HepG2 (cell line): ENCODE data around the gene CNTD1. TPM values are rescaled to one million over a fixed set of nuclear protein-coding genes. Genes with fewer than 3 reads are reported as not detected.

Source experiments
- ARNT2 ChIP-seq: sonication (generic); formaldehyde crosslinking; IDR thresholded peaks from 2 replicates; pipeline ENCODE4 v1.8.0; 2022; ENCODE audit warnings: mild to moderate bottlenecking, low read depth, missing genetic modification reagents, moderate library complexity
- DR1 ChIP-seq: sonication (generic); formaldehyde crosslinking; IDR thresholded peaks from 2 replicates; pipeline ENCODE4 v1.8.0; 2021; ENCODE audit warnings: mild to moderate bottlenecking, missing genetic modification reagents, inconsistent platforms
- GATAD2A ChIP-seq: IDR thresholded peaks from 2 replicates; pipeline ENCODE4 v1.6.1; 2016
- HIVEP1 ChIP-seq: sonication (generic); formaldehyde crosslinking; IDR thresholded peaks from 2 replicates; pipeline ENCODE4 v1.4.0; 2020; ENCODE audit warnings: mild to moderate bottlenecking, missing genetic modification reagents
- HMG20A ChIP-seq: IDR thresholded peaks from 2 replicates; pipeline ENCODE4 v1.6.1; 2016; ENCODE audit warnings: borderline replicate concordance
- HNRNPH1 ChIP-seq: fragments of 200-400 bp; formaldehyde crosslinking; optimal IDR thresholded peaks from 2 replicates; pipeline ENCODE3; 2017; ENCODE audit warnings: mild to moderate bottlenecking, low read depth, low read length
- MYC ChIP-seq: sonication (generic); formaldehyde crosslinking; IDR thresholded peaks from 2 replicates; pipeline ENCODE4 v1.9.0; 2021; ENCODE audit warnings: missing genetic modification reagents, borderline replicate concordance
- NFKBIZ ChIP-seq: IDR thresholded peaks from 2 replicates; pipeline ENCODE4 v1.6.1; 2018; ENCODE audit warnings: missing genetic modification reagents, missing compliant biosample characterization
- ONECUT2 ChIP-seq: sonication (generic); formaldehyde crosslinking; IDR thresholded peaks from 2 replicates; pipeline ENCODE4 v1.4.0; 2020; ENCODE audit warnings: missing genetic modification reagents
- REPIN1 ChIP-seq: sonication (generic); formaldehyde crosslinking; IDR thresholded peaks from 2 replicates; pipeline ENCODE4 v1.8.0; 2022; ENCODE audit warnings: missing genetic modification reagents, low read depth, mild to moderate bottlenecking, borderline replicate concordance
- RFX1 ChIP-seq: fragments of 450-650 bp; IDR thresholded peaks from 2 replicates; pipeline ENCODE4 v1.6.1; 2017
- SAP130 ChIP-seq: IDR thresholded peaks from 2 replicates; pipeline ENCODE4 v1.6.1; 2016; ENCODE audit warnings: low read depth
- STAT5B ChIP-seq: sonication (generic); formaldehyde crosslinking; IDR thresholded peaks from 2 replicates; pipeline ENCODE4 v1.4.0; 2020; ENCODE audit warnings: missing genetic modification reagents
- THYN1 ChIP-seq: sonication (generic); formaldehyde crosslinking; IDR thresholded peaks from 2 replicates; pipeline ENCODE4 v1.8.1; 2023; ENCODE audit warnings: low read depth, mild to moderate bottlenecking, moderate library complexity, missing genetic modification reagents, borderline replicate concordance
- ZFP1 ChIP-seq: IDR thresholded peaks from 2 replicates; pipeline ENCODE4 v1.6.1; 2016
- ZKSCAN8 ChIP-seq: IDR thresholded peaks from 2 replicates; pipeline ENCODE4 v1.6.1; 2016; ENCODE audit warnings: borderline replicate concordance, missing genetic modification reagents, missing compliant biosample characterization
- ZNF138 ChIP-seq: sonication (generic); formaldehyde crosslinking; IDR thresholded peaks from 2 replicates; pipeline ENCODE4 v1.5.0; 2020; ENCODE audit warnings: mild to moderate bottlenecking, low read depth, missing genetic modification reagents
- ZNF326 ChIP-seq: sonication (generic); formaldehyde crosslinking; IDR thresholded peaks from 2 replicates; pipeline ENCODE4 v1.4.0; 2020; ENCODE audit warnings: missing genetic modification reagents, borderline replicate concordance
- ZNF329 ChIP-seq: sonication (generic); formaldehyde crosslinking; IDR thresholded peaks from 2 replicates; pipeline ENCODE4 v1.9.0; 2021; ENCODE audit warnings: low read depth, mild to moderate bottlenecking, missing genetic modification reagents
- ZNF609 ChIP-seq: sonication (generic); formaldehyde crosslinking; IDR thresholded peaks from 2 replicates; pipeline ENCODE4 v1.4.0; 2020; ENCODE audit warnings: mild to moderate bottlenecking, missing genetic modification reagents, borderline replicate concordance
- ZNF614 ChIP-seq: IDR thresholded peaks from 2 replicates; pipeline ENCODE4 v1.6.1; 2018; ENCODE audit warnings: missing biosample characterization, missing genetic modification reagents, inconsistent platforms, borderline replicate concordance
- ZNF703 ChIP-seq: sonication (generic); formaldehyde crosslinking; IDR thresholded peaks from 2 replicates; pipeline ENCODE4 v1.5.1; 2020; ENCODE audit warnings: missing genetic modification reagents, mild to moderate bottlenecking, moderate library complexity, borderline replicate concordance
- ZNF768 ChIP-seq: sonication (generic); formaldehyde crosslinking; IDR thresholded peaks from 2 replicates; pipeline ENCODE4 v1.4.0; 2020; ENCODE audit warnings: missing genetic modification reagents
- ZNF792 ChIP-seq: IDR thresholded peaks from 2 replicates; pipeline ENCODE4 v1.6.1; 2016
- polyA plus RNA-seq, 8 experiments: library from polyadenylated mRNA; depleted of rRNA in 3 of 8; stranded (reverse) in 7 of 8; unstranded in 1 of 8; fragments of >200 nt; fragmentation: Illumina TruSeq in 4 of 8; extraction: Trizol in 4 of 8; gene quantifications; 2 replicates each; pipeline versions ENCODE4 v1.2.1 to v1.2.3, GENCODE V29; 2011 to 2016; ENCODE audit warnings: low read depth in 4 of 8, missing spikeins in 1 of 8, mixed read lengths in 1 of 8; ENCODE audit not compliant: insufficient read depth in 1 of 8
- total RNA-seq, 5 experiments: library from RNA; depleted of rRNA; stranded (reverse); fragments of >200 nt; fragmentation: Illumina TruSeq; extraction: Trizol; gene quantifications; 2 replicates each; pipeline ENCODE4 v1.2.3, GENCODE V29; 2016; ENCODE audit warnings: low read depth in 1 of 5
- TF ChIP-seq, protein P1 (sequence below): sonication (generic); formaldehyde crosslinking; IDR thresholded peaks from 2 replicates; pipeline ENCODE4 v1.4.0; 2020; ENCODE audit warnings: missing genetic modification reagents

The CNTD1 gene
- total and polyA plus RNA-seq, 2 of the 13 experiments (the other 11 are each of a cell fraction or from before 2014, with no cell fraction given), result 0.11 to 0.15 TPM

DNA sequence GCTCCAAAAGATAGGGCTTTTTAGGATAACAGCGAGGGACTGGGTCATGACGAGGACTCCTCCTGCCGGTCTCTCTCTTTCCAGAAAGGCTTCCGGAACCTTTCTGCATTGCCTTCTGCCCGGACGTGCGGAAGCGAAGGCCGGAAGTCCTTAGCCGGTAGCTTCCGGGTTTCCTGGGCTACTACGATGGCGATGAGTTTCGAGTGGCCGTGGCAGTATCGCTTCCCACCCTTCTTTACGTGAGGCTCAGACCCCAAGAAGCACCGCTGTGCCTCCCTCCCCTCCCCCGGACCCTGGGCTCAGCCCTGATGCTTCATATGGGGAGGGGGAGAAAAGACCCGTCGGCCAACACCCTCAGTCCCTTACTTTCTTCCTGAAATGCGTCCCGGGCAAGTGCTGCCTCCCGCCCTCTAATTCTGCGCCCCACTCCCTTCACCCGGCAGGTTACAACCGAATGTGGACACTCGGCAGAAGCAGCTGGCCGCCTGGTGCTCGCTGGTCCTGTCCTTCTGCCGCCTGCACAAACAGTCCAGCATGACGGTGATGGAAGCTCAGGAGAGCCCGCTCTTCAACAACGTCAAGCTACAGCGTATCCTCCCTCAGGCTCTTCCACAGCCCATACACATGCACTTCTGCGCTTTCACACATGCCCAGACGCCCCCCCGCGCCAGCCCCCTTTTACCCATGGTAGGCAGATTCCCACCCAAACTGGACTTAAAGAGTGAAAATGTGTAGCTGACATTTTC lies 25.2 kb upstream of the CNTD1 start, which contains the start of gene VPS25 (continued):
- TF ChIP-seq ZNF609 (CRISPR knock-in tag), result peak; percentile 81; the same call in 1 of the 2 replicates
- peak; percentile 89 for TF ChIP-seq GATAD2A (CRISPR knock-in tag)
- TF ChIP-seq RFX1, result no peak
- TF ChIP-seq NFKBIZ, result peak; percentile 89
- peak; percentile 31; the same call in 1 of the 2 replicates for TF ChIP-seq HMG20A (CRISPR knock-in tag)
- TF ChIP-seq STAT5B, result no peak
- TF ChIP-seq HNRNPH1, result peak; percentile 70
- TF ChIP-seq MYC (CRISPR knock-in tag), result peak; percentile 76
- TF ChIP-seq ARNT2 (CRISPR knock-in tag), result no peak; the same call in 1 of the 2 replicates
- peak; percentile 90; the same call in 1 of the 2 replicates for TF ChIP-seq ZKSCAN8 (CRISPR knock-in tag)
- peak; percentile 96 for TF ChIP-seq ZNF792 (CRISPR knock-in tag)
- peak; percentile 97 for TF ChIP-seq SAP130
- TF ChIP-seq ZNF703 (CRISPR knock-in tag), result no peak
- TF ChIP-seq REPIN1 (CRISPR knock-in tag), result peak; percentile 94
- TF ChIP-seq ZNF768 (CRISPR knock-in tag), result peak; percentile 73
- TF ChIP-seq, protein P1, sequence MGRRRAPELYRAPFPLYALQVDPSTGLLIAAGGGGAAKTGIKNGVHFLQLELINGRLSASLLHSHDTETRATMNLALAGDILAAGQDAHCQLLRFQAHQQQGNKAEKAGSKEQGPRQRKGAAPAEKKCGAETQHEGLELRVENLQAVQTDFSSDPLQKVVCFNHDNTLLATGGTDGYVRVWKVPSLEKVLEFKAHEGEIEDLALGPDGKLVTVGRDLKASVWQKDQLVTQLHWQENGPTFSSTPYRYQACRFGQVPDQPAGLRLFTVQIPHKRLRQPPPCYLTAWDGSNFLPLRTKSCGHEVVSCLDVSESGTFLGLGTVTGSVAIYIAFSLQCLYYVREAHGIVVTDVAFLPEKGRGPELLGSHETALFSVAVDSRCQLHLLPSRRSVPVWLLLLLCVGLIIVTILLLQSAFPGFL (CRISPR knock-in tag), result no peak
- TF ChIP-seq ZNF326 (CRISPR knock-in tag), result no peak
- peak; percentile 76 for TF ChIP-seq HIVEP1 (CRISPR knock-in tag)
- peak; percentile 33; the same call in 1 of the 2 replicates for TF ChIP-seq ONECUT2 (CRISPR knock-in tag)
- TF ChIP-seq ZNF138 (CRISPR knock-in tag), result peak; percentile 89; the same call in 1 of the 2 replicates
- peak; percentile 97 for TF ChIP-seq ZNF614 (CRISPR knock-in tag)
- no peak for TF ChIP-seq THYN1 (CRISPR knock-in tag)
- peak; percentile 65; the same call in 1 of the 2 replicates for TF ChIP-seq DR1 (CRISPR knock-in tag)
- no peak for TF ChIP-seq ZNF329 (CRISPR knock-in tag)
- TF ChIP-seq ZFP1, result peak; percentile 64; the same call in 1 of the 2 replicates
